HepG2 (cell line): ENCODE data around the gene RBM25. TPM values are rescaled to one million over a fixed set of nuclear protein-coding genes. Genes with fewer than 3 reads are reported as not detected.

ENCODE experiments used
- AGO2 ChIP-seq: fragments of 200-400 bp; formaldehyde crosslinking; optimal IDR thresholded peaks from 2 replicates; pipeline ENCODE3; 2017; ENCODE audit warnings: mild to moderate bottlenecking, low read depth, low read length, moderate library complexity
- CAMTA2 ChIP-seq: sonication (generic); formaldehyde crosslinking; IDR thresholded peaks from 2 replicates; pipeline ENCODE4 v1.4.0; 2020; ENCODE audit warnings: mild to moderate bottlenecking, missing genetic modification reagents, borderline replicate concordance
- DNMT1 ChIP-seq: sonication (generic); formaldehyde crosslinking; IDR thresholded peaks from 2 replicates; pipeline ENCODE4 v1.5.1; 2020; ENCODE audit warnings: mild to moderate bottlenecking, missing genetic modification reagents
- HDAC1 ChIP-seq: sonication (generic); formaldehyde crosslinking; IDR thresholded peaks from 2 replicates; pipeline ENCODE4 v1.5.1; 2020; ENCODE audit warnings: mild to moderate bottlenecking, missing genetic modification reagents
- IKZF4 ChIP-seq: sonication (generic); formaldehyde crosslinking; IDR thresholded peaks from 2 replicates; pipeline ENCODE4 v1.5.1; 2020; ENCODE audit warnings: borderline replicate concordance, mild to moderate bottlenecking, low read depth, missing genetic modification reagents; ENCODE audit errors: not compliant biosample characterization
- KDM3A ChIP-seq: IDR thresholded peaks from 2 replicates; pipeline ENCODE4 v1.6.1; 2018; ENCODE audit warnings: low read depth, missing compliant biosample characterization
- KLF9 ChIP-seq: IDR thresholded peaks from 2 replicates; pipeline ENCODE4 v1.6.1; 2016; ENCODE audit warnings: low read depth
- MIXL1 ChIP-seq: IDR thresholded peaks from 2 replicates; pipeline ENCODE4 v1.6.1; 2016
- MLX ChIP-seq: IDR thresholded peaks from 2 replicates; pipeline ENCODE4 v1.6.1; 2016
- NR1H2 ChIP-seq: sonication (generic); formaldehyde crosslinking; IDR thresholded peaks from 2 replicates; pipeline ENCODE4 v1.8.1; 2022; ENCODE audit warnings: low read depth, missing genetic modification reagents, borderline replicate concordance
- RNF2 ChIP-seq: fragments of 450-650 bp; conservative IDR thresholded peaks from 2 replicates; pipeline ENCODE4 v1.6.1; 2016; ENCODE audit warnings: low read depth
- SAFB2 ChIP-seq: sonication (generic); formaldehyde crosslinking; IDR thresholded peaks from 2 replicates; pipeline ENCODE4 v1.5.1; 2020; ENCODE audit warnings: missing genetic modification reagents, low read depth, mild to moderate bottlenecking, borderline replicate concordance
- SRSF4 ChIP-seq: fragments of 200-400 bp; formaldehyde crosslinking; IDR thresholded peaks from one replicate; pipeline ENCODE4 v1.6.1; 2018; ENCODE audit warnings: mild to moderate bottlenecking, low read depth, low read length, moderate library complexity; ENCODE audit not compliant: poor library complexity, severe bottlenecking
- THAP8 ChIP-seq: sonication (generic); formaldehyde crosslinking; IDR thresholded peaks from 2 replicates; pipeline ENCODE4 v1.5.1; 2020; ENCODE audit warnings: missing genetic modification reagents, mild to moderate bottlenecking, borderline replicate concordance
- ZBTB26 ChIP-seq: IDR thresholded peaks from 2 replicates; pipeline ENCODE4 v1.6.1; 2016; ENCODE audit warnings: missing compliant biosample characterization, missing genetic modification reagents, borderline replicate concordance
- ZKSCAN8 ChIP-seq: IDR thresholded peaks from 2 replicates; pipeline ENCODE4 v1.6.1; 2016; ENCODE audit warnings: borderline replicate concordance, missing genetic modification reagents, missing compliant biosample characterization
- ZMYM2 ChIP-seq: sonication (generic); formaldehyde crosslinking; IDR thresholded peaks from 2 replicates; pipeline ENCODE4 v1.8.0; 2022; ENCODE audit warnings: mild to moderate bottlenecking, missing genetic modification reagents
- ZNF354B ChIP-seq: sonication (generic); formaldehyde crosslinking; IDR thresholded peaks from 2 replicates; pipeline ENCODE4 v1.8.0; 2022; ENCODE audit warnings: mild to moderate bottlenecking, missing genetic modification reagents
- ZNF382 ChIP-seq: sonication (generic); formaldehyde crosslinking; IDR thresholded peaks from 2 replicates; pipeline ENCODE4 v1.5.0; 2020; ENCODE audit warnings: missing genetic modification reagents, mild to moderate bottlenecking, borderline replicate concordance
- ZNF496 ChIP-seq: sonication (generic); formaldehyde crosslinking; IDR thresholded peaks from 2 replicates; pipeline ENCODE4 v1.8.1; 2023; ENCODE audit warnings: mild to moderate bottlenecking, moderate library complexity, missing genetic modification reagents; ENCODE audit not compliant: insufficient replicate concordance
- ZNF546 ChIP-seq: sonication (generic); formaldehyde crosslinking; conservative IDR thresholded peaks from 2 replicates; pipeline ENCODE4 v1.8.1; 2023; ENCODE audit warnings: mild to moderate bottlenecking, missing genetic modification reagents
- ZNF564 ChIP-seq: sonication (generic); formaldehyde crosslinking; IDR thresholded peaks from 2 replicates; pipeline ENCODE4 v1.8.1; 2023; ENCODE audit warnings: mild to moderate bottlenecking, missing genetic modification reagents
- ZNF580 ChIP-seq: IDR thresholded peaks from 2 replicates; pipeline ENCODE4 v1.6.1; 2016; ENCODE audit warnings: low read depth, borderline replicate concordance
- ZNF615 ChIP-seq: sonication (generic); formaldehyde crosslinking; IDR thresholded peaks from 2 replicates; pipeline ENCODE4 v1.5.0; 2020; ENCODE audit warnings: mild to moderate bottlenecking, missing genetic modification reagents, borderline replicate concordance
- ZNF747 ChIP-seq: sonication (generic); formaldehyde crosslinking; IDR thresholded peaks from 2 replicates; pipeline ENCODE4 v1.8.1; 2023; ENCODE audit warnings: missing genetic modification reagents, mild to moderate bottlenecking, borderline replicate concordance
- ZNF777 ChIP-seq: sonication (generic); formaldehyde crosslinking; IDR thresholded peaks from 2 replicates; pipeline ENCODE4 v1.4.0; 2020; ENCODE audit warnings: missing genetic modification reagents
- ZNF788 ChIP-seq: sonication (generic); formaldehyde crosslinking; IDR thresholded peaks from 2 replicates; pipeline ENCODE4 v1.5.0; 2020; ENCODE audit warnings: mild to moderate bottlenecking, missing genetic modification reagents, borderline replicate concordance
- ZNF878 ChIP-seq: sonication (generic); formaldehyde crosslinking; IDR thresholded peaks from 2 replicates; pipeline ENCODE4 v1.8.1; 2023; ENCODE audit warnings: mild to moderate bottlenecking, missing genetic modification reagents, moderate library complexity
- ZSCAN29 ChIP-seq: sonication (generic); formaldehyde crosslinking; conservative IDR thresholded peaks from 2 replicates; pipeline ENCODE4 v1.4.0; 2020; ENCODE audit warnings: mild to moderate bottlenecking, missing genetic modification reagents
- polyA plus RNA-seq, 8 experiments: library from polyadenylated mRNA; depleted of rRNA in 3 of 8; stranded (reverse) in 7 of 8; unstranded in 1 of 8; fragments of >200 nt; fragmentation: Illumina TruSeq in 4 of 8; extraction: Trizol in 4 of 8; gene quantifications; 2 replicates each; pipeline versions ENCODE4 v1.2.1 to v1.2.3, GENCODE V29; 2011 to 2016; ENCODE audit warnings: low read depth in 4 of 8, missing spikeins in 1 of 8, mixed read lengths in 1 of 8; ENCODE audit not compliant: insufficient read depth in 1 of 8
- total RNA-seq, 5 experiments: library from RNA; depleted of rRNA; stranded (reverse); fragments of >200 nt; fragmentation: Illumina TruSeq; extraction: Trizol; gene quantifications; 2 replicates each; pipeline ENCODE4 v1.2.3, GENCODE V29; 2016; ENCODE audit warnings: low read depth in 1 of 5

The RBM25 gene
- total and polyA plus RNA-seq, 2 of the 13 experiments (the other 11 are each of a cell fraction or from before 2014, with no cell fraction given), result 34.1 to 65.9 TPM

GRCh38 chr14:73136387-73137225, 78.3 kb downstream of the RBM25 start, which contains the start of gene PSEN1 (continued):
- no peak for TF ChIP-seq ZNF354B
- no peak for TF ChIP-seq ZNF564
- TF ChIP-seq ZSCAN29 (CRISPR knock-in tag), result no peak
- TF ChIP-seq ZNF580 (CRISPR knock-in tag), result peak; percentile 22; the same call in 1 of the 2 replicates
- no peak for TF ChIP-seq CAMTA2 (CRISPR knock-in tag)
- no peak for TF ChIP-seq MLX (CRISPR knock-in tag)
- no peak for TF ChIP-seq ZKSCAN8 (CRISPR knock-in tag)
- no peak for TF ChIP-seq DNMT1
- TF ChIP-seq ZNF747 (CRISPR knock-in tag), result peak; percentile 56; the same call in 1 of the 2 replicates
- TF ChIP-seq ZNF546, result no peak; the same call in 1 of the 2 replicates
- TF ChIP-seq ZNF788, result peak; percentile 49; the same call in 1 of the 2 replicates
- no peak; the same call in 1 of the 2 replicates for TF ChIP-seq HDAC1 (CRISPR knock-in tag)
- TF ChIP-seq RNF2, result no peak
- no peak for TF ChIP-seq ZNF382 (CRISPR knock-in tag)
- TF ChIP-seq SAFB2 (CRISPR knock-in tag), result no peak
- TF ChIP-seq MIXL1 (CRISPR knock-in tag), result no peak
- TF ChIP-seq ZNF615 (CRISPR knock-in tag), result no peak
- TF ChIP-seq KDM3A (CRISPR knock-in tag), result no peak; the same call in 1 of the 2 replicates
- TF ChIP-seq ZMYM2 (CRISPR knock-in tag), result no peak
- TF ChIP-seq SRSF4, result peak; percentile 43
- no peak for TF ChIP-seq IKZF4 (CRISPR knock-in tag)
- TF ChIP-seq AGO2, result peak; percentile 81
- TF ChIP-seq ZNF878 (CRISPR knock-in tag), result no peak
- TF ChIP-seq ZNF777 (CRISPR knock-in tag), result peak; percentile 52; the same call in 1 of the 2 replicates
- TF ChIP-seq ZNF496 (CRISPR knock-in tag), result no peak
- TF ChIP-seq NR1H2, result no peak
- TF ChIP-seq KLF9 (CRISPR knock-in tag), result no peak
- no peak for TF ChIP-seq THAP8 (CRISPR knock-in tag)
- no peak for TF ChIP-seq ZBTB26 (CRISPR knock-in tag)
